GM12878 (cell line): ENCODE results near the gene SLC12A3. TPM values are rescaled to one million over a fixed set of nuclear protein-coding genes. Genes with fewer than 3 reads are reported as not detected.
A peak's percentile ranks its signal among the peaks of the same experiment; 100 is the strongest.

Experiments
- ATF7 ChIP-seq: fragments of 450-650 bp; IDR thresholded peaks from 2 replicates; pipeline ENCODE4 v1.6.1; 2016; ENCODE audit warnings: low read depth, mild to moderate bottlenecking
- BACH1 ChIP-seq: fragments of 450-650 bp; IDR thresholded peaks from 2 replicates; pipeline ENCODE4 v1.6.1; 2017; ENCODE audit warnings: mild to moderate bottlenecking, borderline replicate concordance
- BHLHE40 ChIP-seq, 2 experiments: fragments of 450-650 bp in 1 of 2; IDR thresholded peaks; 2 replicates each; pipeline ENCODE4 v1.6.1; 2011 to 2017; ENCODE audit warnings: low read depth in 2 of 2, borderline replicate concordance in 1 of 2, improper control_type of control experiment in 1 of 2, low read length in 1 of 2, mild to moderate bottlenecking in 1 of 2
- BMI1 ChIP-seq: fragments of 450-650 bp; IDR thresholded peaks from 2 replicates; pipeline ENCODE4 v1.6.1; 2016; ENCODE audit warnings: mild to moderate bottlenecking, moderate library complexity, borderline replicate concordance
- CHD2 ChIP-seq: IDR thresholded peaks from 2 replicates; pipeline ENCODE4 v1.6.1; 2011; ENCODE audit warnings: low read depth, low read length, improper control_type of control experiment, borderline replicate concordance
- DPF2 ChIP-seq: fragments of 450-650 bp; IDR thresholded peaks from 2 replicates; pipeline ENCODE4 v1.6.1; 2017; ENCODE audit warnings: mild to moderate bottlenecking
- EED ChIP-seq: sonication (generic); IDR thresholded peaks from 2 replicates; pipeline ENCODE4 v1.6.1; 2016; ENCODE audit warnings: antibody characterized with exemption, low read depth
- FOXK2 ChIP-seq: fragments of 450-650 bp; IDR thresholded peaks from 2 replicates; pipeline ENCODE4 v1.6.1; 2017; ENCODE audit warnings: mild to moderate bottlenecking, moderate library complexity
- LARP7 ChIP-seq: fragments of 450-650 bp; IDR thresholded peaks from 2 replicates; pipeline ENCODE4 v1.6.1; 2017; ENCODE audit warnings: mild to moderate bottlenecking
- MEF2B ChIP-seq: fragments of 450-650 bp; IDR thresholded peaks from 2 replicates; pipeline ENCODE4 v1.6.1; 2018; ENCODE audit warnings: mild to moderate bottlenecking, moderate library complexity; ENCODE audit not compliant: partially characterized antibody, poor library complexity, severe bottlenecking
- PAX5 ChIP-seq: IDR thresholded peaks from 2 replicates; pipeline ENCODE4 v1.6.1; 2011; ENCODE audit warnings: low read depth, low read length, borderline replicate concordance
- POU2F2 ChIP-seq: IDR thresholded peaks from 3 replicates; pipeline ENCODE4 v1.6.1; 2011; ENCODE audit warnings: low read depth, mild to moderate bottlenecking, low read length, borderline replicate concordance
- RAD21 ChIP-seq: IDR thresholded peaks from 2 replicates; pipeline ENCODE4 v1.6.1; 2011; ENCODE audit warnings: mild to moderate bottlenecking, low read depth, low read length, moderate library complexity; ENCODE audit not compliant: insufficient read depth
- SMAD1 ChIP-seq: fragments of 450-650 bp; IDR thresholded peaks from 2 replicates; pipeline ENCODE4 v1.6.1; 2018; ENCODE audit warnings: mild to moderate bottlenecking, low read depth; ENCODE audit not compliant: partially characterized antibody
- SMC3 ChIP-seq: IDR thresholded peaks from 2 replicates; pipeline ENCODE4 v1.6.1; 2011; ENCODE audit warnings: low read length, improper control_type of control experiment, borderline replicate concordance
- SP1 ChIP-seq: IDR thresholded peaks from one replicate; pipeline ENCODE4 v1.6.1; 2011; ENCODE audit warnings: low read depth, low read length
- ZNF217 ChIP-seq: fragments of 450-650 bp; IDR thresholded peaks from 2 replicates; pipeline ENCODE4 v1.6.1; 2017; ENCODE audit warnings: antibody characterized with exemption, mild to moderate bottlenecking
- ZNF24 ChIP-seq: fragments of 450-650 bp; IDR thresholded peaks from 2 replicates; pipeline ENCODE4 v1.6.1; 2017; ENCODE audit warnings: antibody characterized with exemption, mild to moderate bottlenecking
- polyA plus RNA-seq, 11 experiments: library from polyadenylated mRNA; depleted of rRNA in 4 of 11; unstranded in 6 of 11; stranded (reverse) in 5 of 11; fragments of >200 nt; fragmentation: Nextera tagmentation in 4 of 11; fragmentation: Illumina TruSeq in 1 of 11; extraction: Ambion mirVana in 4 of 11; extraction: Trizol in 1 of 11; gene quantifications; 1 replicate in 1 of 11; 2 replicates in 10 of 11; pipeline versions ENCODE4 v1.2.1 to v1.2.3, GENCODE V29; 2011 to 2016; ENCODE audit warnings: inconsistent platforms in 2 of 11, missing spikeins in 2 of 11, low read depth in 1 of 11
- total RNA-seq, 4 experiments: library from RNA; depleted of rRNA in 3 of 4; stranded (reverse); fragments of >200 nt in 3 of 4; fragmentation: Illumina TruSeq in 1 of 4; extraction: Trizol in 1 of 4; gene quantifications; 2 replicates each; pipeline versions ENCODE4 v1.2.1 to v1.2.3, GENCODE V29; 2013 to 2021
- TF ChIP-seq, protein P1 (sequence below): IDR thresholded peaks from 2 replicates; pipeline ENCODE4 v1.6.1; 2012; ENCODE audit warnings: improper control_type of control experiment, low read depth, low read length; ENCODE audit not compliant: insufficient replicate concordance
- TF ChIP-seq, protein P2 (sequence below): fragments of 450-650 bp; IDR thresholded peaks from 2 replicates; pipeline ENCODE4 v1.6.1; 2017; ENCODE audit warnings: borderline replicate concordance

SLC12A3 gene
- total and polyA plus RNA-seq, 10 of the 15 experiments (the other 5 are each of a cell fraction or from before 2014, with no cell fraction given), result 0.05 to 6.3 (median 3.1) TPM

DNA sequence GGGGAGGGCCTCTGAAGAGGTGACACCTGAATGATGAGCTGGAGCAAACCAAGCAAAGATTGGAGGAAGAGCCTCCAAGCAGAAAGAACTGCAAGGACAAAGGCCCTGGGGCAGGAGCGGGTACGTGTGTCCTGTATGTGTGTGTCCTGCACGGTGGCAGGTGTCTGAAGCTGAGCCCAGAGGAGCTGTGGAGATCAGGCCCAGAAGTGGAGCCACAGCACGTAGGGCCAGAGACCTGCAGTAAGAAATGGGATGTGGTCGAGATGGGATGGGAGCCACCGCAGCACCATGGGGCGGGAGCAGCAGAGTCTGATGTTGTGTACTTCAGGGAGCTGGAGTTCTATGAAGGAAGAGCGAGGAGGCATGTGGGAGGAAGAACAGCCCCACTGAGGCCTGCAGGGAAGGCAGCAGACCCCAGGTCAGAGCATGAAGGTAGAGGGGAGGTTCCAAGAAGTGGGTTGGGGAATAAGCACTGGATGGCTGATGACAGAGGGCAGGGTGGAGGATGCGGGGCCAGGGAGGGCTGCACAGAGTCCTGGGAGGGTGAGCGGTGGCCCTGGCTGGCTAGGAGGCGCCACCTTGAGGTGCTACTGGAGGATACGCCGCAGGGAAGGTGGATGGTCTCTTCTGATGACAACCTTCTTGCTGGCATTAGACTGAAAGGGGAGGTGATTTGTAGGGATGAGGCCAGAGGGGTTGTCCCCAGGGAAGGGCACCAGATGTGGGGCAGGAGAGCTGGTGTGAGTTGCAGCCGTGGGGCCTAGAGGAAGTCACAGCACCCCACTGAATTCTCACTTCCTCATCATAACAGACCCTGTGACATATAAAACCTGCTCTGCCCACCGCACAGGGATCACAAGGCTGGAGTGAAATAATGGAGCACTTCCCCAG is 86.1 kb downstream of the SLC12A3 start (continued):
- TF ChIP-seq SMC3 (peak; percentile 71), EED (0 out of 2 replicates have a peak, but pooled peaks have one; percentile 17), LARP7 (0 out of 2 replicates have a peak, but pooled peaks have one; percentile 57), BACH1 (peak; percentile 60; the same call in 1 of the 2 replicates), CHD2 (0 out of 2 replicates have a peak, but pooled peaks have one; percentile 20), SP1 (peak; percentile 42), POU2F2 (0 out of 3 replicates have a peak, but pooled peaks have one; percentile 31), DPF2 (peak; percentile 92), ZNF24 (0 out of 2 replicates have a peak, but pooled peaks have one; percentile 28), BMI1 (peak; percentile 37; the same call in 1 of the 2 replicates), ATF7 (peak; percentile 42), MEF2B (peak; percentile 91), BHLHE40 (IDR thresholded peaks at IDR 0.05; ENCODE audit: borderline replicate concordance in 1 of 2, low read depth in 2 of 2, low read length in 1 of 2) (peak; percentile 51 to 67; a peak in 3 of 4 replicates), ZNF217 (0 out of 2 replicates have a peak, but pooled peaks have one; percentile 52), PAX5 (peak; percentile 52; the same call in 1 of the 2 replicates), RAD21 (peak; percentile 83), FOXK2 (no peak; the same call in 1 of the 2 replicates), SMAD1 (peak; percentile 28)
- TF ChIP-seq, protein P1, sequence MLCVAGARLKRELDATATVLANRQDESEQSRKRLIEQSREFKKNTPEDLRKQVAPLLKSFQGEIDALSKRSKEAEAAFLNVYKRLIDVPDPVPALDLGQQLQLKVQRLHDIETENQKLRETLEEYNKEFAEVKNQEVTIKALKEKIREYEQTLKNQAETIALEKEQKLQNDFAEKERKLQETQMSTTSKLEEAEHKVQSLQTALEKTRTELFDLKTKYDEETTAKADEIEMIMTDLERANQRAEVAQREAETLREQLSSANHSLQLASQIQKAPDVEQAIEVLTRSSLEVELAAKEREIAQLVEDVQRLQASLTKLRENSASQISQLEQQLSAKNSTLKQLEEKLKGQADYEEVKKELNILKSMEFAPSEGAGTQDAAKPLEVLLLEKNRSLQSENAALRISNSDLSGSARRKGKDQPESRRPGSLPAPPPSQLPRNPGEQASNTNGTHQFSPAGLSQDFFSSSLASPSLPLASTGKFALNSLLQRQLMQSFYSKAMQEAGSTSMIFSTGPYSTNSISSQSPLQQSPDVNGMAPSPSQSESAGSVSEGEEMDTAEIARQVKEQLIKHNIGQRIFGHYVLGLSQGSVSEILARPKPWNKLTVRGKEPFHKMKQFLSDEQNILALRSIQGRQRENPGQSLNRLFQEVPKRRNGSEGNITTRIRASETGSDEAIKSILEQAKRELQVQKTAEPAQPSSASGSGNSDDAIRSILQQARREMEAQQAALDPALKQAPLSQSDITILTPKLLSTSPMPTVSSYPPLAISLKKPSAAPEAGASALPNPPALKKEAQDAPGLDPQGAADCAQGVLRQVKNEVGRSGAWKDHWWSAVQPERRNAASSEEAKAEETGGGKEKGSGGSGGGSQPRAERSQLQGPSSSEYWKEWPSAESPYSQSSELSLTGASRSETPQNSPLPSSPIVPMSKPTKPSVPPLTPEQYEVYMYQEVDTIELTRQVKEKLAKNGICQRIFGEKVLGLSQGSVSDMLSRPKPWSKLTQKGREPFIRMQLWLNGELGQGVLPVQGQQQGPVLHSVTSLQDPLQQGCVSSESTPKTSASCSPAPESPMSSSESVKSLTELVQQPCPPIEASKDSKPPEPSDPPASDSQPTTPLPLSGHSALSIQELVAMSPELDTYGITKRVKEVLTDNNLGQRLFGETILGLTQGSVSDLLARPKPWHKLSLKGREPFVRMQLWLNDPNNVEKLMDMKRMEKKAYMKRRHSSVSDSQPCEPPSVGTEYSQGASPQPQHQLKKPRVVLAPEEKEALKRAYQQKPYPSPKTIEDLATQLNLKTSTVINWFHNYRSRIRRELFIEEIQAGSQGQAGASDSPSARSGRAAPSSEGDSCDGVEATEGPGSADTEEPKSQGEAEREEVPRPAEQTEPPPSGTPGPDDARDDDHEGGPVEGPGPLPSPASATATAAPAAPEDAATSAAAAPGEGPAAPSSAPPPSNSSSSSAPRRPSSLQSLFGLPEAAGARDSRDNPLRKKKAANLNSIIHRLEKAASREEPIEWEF, result no peak
- TF ChIP-seq, protein P2, sequence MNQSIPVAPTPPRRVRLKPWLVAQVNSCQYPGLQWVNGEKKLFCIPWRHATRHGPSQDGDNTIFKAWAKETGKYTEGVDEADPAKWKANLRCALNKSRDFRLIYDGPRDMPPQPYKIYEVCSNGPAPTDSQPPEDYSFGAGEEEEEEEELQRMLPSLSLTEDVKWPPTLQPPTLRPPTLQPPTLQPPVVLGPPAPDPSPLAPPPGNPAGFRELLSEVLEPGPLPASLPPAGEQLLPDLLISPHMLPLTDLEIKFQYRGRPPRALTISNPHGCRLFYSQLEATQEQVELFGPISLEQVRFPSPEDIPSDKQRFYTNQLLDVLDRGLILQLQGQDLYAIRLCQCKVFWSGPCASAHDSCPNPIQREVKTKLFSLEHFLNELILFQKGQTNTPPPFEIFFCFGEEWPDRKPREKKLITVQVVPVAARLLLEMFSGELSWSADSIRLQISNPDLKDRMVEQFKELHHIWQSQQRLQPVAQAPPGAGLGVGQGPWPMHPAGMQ, result no peak
